Fibroblast of pulmonary artery (primary cell): ENCODE data around the gene RAPGEF1.

Experiments
- DNase-seq: peaks from one replicate; pipeline ENCODE4 v3.0.0-alpha.2; 2010; ENCODE audit warnings: low read depth
- H3K4me3 ChIP-seq: replicated peaks from 2 replicates; pipeline ENCODE4 v1.5.1; 2011; ENCODE audit warnings: low read depth, mild to moderate bottlenecking, control low read depth, low read length, moderate library complexity
- TF ChIP-seq, protein P1 (sequence below): IDR thresholded peaks from 2 replicates; pipeline ENCODE4 v1.5.1; 2011; ENCODE audit warnings: mild to moderate bottlenecking, control low read depth, low read length, inconsistent platforms; ENCODE audit errors: missing control alignments

Gene RAPGEF1

DNA sequence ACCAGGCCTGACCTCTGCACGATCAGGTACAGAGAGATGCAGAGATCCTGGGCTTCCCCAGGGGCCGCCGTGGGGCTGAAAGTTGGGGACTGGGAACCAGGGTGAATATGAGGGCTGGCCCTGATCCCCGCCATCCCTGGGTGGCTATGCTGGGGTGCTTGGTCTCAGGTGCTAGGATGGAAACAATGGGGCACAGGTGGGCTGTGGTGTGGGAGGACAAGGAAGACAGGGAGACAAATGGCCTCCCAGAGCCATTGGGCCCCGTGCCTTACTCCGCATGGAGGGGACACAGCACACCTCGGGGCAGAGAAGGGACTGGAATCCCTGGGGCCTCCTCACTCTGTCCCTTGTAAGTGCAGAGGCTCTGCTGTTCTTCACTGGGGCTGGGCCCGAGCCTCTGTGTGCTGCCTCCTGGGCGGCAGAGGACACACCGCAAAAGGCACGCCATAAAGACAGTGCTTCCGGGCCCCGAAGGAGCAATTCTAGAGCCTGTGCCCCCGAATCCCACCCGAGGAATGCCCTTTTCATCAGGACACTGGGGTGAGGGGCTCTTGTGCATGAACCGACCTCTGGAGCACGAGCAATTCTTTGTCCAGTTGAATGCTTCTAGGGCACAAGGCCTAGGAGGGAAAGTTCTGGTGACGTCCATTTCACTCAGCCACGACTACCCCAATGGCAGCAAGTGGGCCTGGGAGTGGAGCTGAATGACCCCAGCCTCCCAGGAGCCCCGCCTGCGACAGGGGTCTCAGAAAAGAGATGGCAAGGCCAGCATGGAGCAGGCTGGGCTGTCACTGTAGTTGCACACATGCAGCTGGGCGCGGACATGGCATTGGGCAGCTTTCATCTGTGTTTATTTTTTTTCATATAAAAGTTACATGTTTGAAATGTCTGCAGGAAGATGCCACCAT lies 163.7 kb downstream of the RAPGEF1 start:
- TF ChIP-seq, protein P1, sequence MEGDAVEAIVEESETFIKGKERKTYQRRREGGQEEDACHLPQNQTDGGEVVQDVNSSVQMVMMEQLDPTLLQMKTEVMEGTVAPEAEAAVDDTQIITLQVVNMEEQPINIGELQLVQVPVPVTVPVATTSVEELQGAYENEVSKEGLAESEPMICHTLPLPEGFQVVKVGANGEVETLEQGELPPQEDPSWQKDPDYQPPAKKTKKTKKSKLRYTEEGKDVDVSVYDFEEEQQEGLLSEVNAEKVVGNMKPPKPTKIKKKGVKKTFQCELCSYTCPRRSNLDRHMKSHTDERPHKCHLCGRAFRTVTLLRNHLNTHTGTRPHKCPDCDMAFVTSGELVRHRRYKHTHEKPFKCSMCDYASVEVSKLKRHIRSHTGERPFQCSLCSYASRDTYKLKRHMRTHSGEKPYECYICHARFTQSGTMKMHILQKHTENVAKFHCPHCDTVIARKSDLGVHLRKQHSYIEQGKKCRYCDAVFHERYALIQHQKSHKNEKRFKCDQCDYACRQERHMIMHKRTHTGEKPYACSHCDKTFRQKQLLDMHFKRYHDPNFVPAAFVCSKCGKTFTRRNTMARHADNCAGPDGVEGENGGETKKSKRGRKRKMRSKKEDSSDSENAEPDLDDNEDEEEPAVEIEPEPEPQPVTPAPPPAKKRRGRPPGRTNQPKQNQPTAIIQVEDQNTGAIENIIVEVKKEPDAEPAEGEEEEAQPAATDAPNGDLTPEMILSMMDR: no peak
- no peak overlapping the region for H3K4me3 ChIP-seq
- no peak for DNase-seq

DNA sequence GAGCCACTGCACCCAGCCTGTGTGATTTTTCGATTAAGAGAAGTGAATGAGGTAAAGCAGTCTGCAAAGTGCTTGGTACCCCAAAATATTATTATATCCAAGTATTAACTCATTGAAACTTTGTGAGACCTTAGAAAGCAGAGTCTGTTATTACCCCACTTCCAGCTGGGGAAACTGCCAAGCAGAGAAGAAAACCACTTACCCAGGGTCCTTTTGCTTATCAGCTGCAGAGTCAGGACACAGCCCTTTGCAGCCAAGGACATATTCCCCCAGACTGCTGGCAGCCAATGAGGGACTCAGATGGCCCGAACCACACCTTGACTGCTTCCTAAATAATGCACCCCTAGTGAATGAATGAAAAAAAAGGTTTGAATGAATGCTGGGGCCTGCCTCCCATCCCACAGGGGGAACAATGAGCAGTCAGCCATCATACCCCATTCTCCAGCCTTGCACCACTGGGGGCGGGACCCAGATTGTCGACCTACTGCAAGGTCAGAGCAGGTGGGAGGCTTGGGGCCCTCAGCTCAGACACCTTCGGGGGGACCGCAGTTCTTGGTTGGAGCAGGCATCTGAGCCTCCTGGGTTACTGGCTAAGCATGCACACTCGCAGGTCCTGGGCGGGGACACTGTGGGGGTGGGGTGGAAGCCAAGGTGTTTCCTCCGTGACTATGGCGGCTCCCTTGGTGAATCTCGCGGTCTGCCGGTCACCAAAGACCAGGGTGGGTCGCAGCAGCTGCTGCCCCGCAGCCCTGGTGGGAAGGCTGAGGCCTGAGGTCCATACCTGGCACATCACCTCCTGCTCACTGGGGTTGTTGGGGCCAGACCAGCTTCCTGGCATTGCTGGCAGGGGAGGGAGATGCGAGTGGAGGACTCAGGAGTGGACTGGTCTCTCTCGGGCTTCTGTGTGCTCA lies 164.9 kb downstream of the RAPGEF1 start:
- no peak overlapping the region for H3K4me3 ChIP-seq
- no peak for DNase-seq
- TF ChIP-seq, protein P1: no peak

DNA sequence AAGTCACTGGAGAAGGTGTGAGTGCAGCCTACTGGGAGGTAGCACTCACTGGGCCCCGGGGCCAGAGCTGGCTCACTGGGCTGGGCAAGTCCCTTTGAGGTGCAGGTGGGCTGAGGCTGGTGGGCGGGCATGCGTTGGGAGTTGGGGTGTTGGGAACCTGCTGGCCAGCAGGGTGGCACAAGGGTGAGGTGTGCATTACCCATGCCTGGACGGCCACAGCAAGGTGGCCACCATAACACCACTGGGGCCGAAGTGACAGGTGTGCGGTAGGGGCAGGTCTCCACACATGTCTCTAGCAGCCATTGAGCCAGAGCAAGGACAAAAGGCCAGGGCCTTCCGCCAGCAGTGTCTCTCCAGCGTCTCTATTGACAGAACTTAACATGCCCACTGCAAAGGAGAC lies 172.0 kb downstream of the RAPGEF1 start:
- H3K4me3 ChIP-seq: no peak overlapping the region
- TF ChIP-seq, protein P1: no peak
- no peak for DNase-seq

DNA sequence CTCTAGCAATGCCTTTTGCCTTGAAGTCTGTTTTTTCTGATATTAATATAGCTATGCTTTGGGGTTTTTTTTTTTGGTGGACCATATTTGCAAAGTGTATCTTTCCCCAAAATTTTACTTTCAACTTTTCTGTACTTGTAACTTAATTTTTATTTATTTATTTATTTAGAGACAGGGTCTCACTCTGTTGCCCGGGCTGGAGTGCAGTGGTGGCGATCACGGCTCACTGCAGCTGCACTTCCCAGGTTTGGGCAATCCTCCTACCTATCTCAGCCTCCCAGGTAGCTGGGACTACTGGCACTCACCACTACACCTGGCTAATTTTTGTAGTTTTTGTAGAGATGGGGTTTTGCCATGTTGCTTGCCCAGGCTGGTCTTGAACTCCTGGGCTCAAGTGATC lies 173.7 kb downstream of the RAPGEF1 start:
- TF ChIP-seq, protein P1: no peak
- H3K4me3 ChIP-seq: no peak overlapping the region
- DNase-seq: no peak

DNA sequence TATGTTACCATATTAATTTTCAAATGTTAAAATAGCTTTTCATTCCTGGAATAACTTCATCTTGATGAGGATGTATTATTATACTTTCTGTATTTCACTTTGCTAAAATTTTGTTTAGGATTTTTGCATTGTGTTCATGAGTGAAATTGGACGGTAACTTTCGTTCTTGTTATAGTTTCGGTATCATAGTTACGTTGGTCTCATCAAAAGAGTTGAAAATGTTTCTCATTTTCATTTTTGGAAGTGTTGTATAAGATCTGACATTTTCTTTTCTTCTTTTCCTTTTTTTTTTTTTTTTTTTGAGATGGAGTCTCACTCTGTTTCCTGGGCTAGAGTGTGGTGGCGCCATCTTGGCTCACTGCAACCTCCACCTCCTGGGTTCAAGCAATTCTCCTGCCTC lies 174.5 kb downstream of the RAPGEF1 start:
- no peak overlapping the region for H3K4me3 ChIP-seq
- no peak for DNase-seq
- TF ChIP-seq, protein P1: no peak

DNA sequence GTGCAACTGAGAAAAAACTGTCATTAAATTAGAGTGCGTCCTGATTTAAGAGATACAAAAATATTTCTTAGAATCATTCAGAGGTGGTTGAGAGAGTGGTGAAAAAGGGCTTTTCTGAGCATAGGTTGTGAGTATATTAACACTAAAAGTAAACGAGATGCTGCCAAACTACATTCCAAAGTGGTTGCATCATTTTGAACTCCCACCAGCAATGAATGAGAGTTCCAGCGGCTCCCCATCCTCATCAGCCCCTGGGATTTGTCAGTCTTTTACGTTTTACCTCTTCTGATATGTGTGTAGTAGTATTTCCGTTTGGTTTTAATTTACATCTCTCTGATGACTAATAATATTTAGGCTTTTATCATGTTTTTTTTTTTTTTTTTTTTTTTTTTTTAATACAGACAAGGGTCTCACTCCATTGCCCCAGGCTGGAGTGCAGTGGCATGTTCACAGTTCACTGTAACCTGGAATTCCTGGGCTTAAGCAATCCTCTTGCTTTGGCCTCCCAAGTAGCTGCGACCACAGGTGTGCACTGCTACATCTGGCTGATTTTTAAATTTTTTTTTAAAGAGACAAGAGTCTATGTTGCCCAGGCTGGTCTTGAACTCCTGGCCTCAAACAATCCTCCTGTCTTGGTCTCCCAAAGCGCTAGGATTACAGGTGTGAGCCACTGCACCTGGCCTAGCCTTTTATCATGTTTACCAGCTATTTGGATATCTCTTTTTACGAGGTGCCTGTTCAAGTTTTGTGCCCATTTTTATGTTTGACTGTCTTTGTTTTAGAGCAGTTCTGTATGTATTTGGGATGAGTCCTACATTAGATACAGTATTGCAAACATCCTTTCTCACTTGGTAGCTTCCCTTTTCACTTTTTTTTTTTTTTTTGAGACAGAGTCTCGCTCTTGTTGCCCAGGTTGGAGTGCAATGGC lies 177.6 kb downstream of the RAPGEF1 start:
- TF ChIP-seq, protein P1: no peak
- peak; percentile 53 for DNase-seq
- H3K4me3 ChIP-seq: no peak overlapping the region
